Heart left ventricle (tissue), 16 donors: ENCODE measurements around the gene STYX. TPM values are rescaled to one million over a fixed set of nuclear protein-coding genes. Genes with fewer than 3 reads are reported as not detected.

ENCODE experiments used
- ATAC-seq, 4 donors: fragments of 200-7000 bp; cut with Tn5 transposase; one replicate each; pipeline ENCODE4 v1.9.1; 2020 to 2022; ENCODE audit warnings: moderate library complexity in 4 of 4, mild to moderate bottlenecking in 3 of 4, moderate number of reproducible peaks in 1 of 4
- DNase-seq, 5 donors: peaks; one replicate each; pipeline ENCODE4 v3.0.0-alpha.2; 2020
- H3K27ac ChIP-seq, 12 donors: fragments of 200-600 bp; sonication (generic) in 4 of 12; one replicate each; pipeline versions ENCODE4 v1.5.0 to v1.8.0; 2016 to 2022; ENCODE audit warnings: mild to moderate bottlenecking in 2 of 12
- H3K27me3 ChIP-seq, 9 donors: fragments of 200-600 bp; sonication (generic) in 2 of 9; one replicate each; pipeline versions ENCODE4 v1.5.1 to v1.8.0; 2016 to 2022; ENCODE audit warnings: mild to moderate bottlenecking in 3 of 9
- H3K36me3 ChIP-seq, 9 donors: fragments of 200-600 bp; sonication (generic) in 2 of 9; one replicate each; pipeline versions ENCODE4 v1.5.0 to v1.8.0; 2018 to 2022; ENCODE audit warnings: mild to moderate bottlenecking in 2 of 9
- H3K4me1 ChIP-seq, 12 donors: fragments of 200-600 bp; sonication (generic) in 4 of 12; one replicate each; pipeline versions ENCODE4 v1.5.0 to v1.8.0; 2016 to 2022; ENCODE audit warnings: mild to moderate bottlenecking in 3 of 12
- H3K4me3 ChIP-seq, 12 donors: fragments of 200-600 bp; sonication (generic) in 4 of 12; one replicate each; pipeline versions ENCODE4 v1.5.0 to v1.8.0; 2017 to 2022; ENCODE audit warnings: mild to moderate bottlenecking in 9 of 12, moderate library complexity in 4 of 12
- H3K9me3 ChIP-seq, 12 donors: fragments of 200-600 bp; sonication (generic) in 4 of 12; one replicate each; pipeline versions ENCODE4 v1.5.0 to v1.8.0; 2016 to 2022; ENCODE audit warnings: mild to moderate bottlenecking in 1 of 12
- CTCF ChIP-seq, 12 donors: fragments of 200-600 bp; sonication (generic) in 4 of 12; IDR thresholded peaks; one replicate each; pipeline versions ENCODE4 v1.5.0 to v1.8.0; 2018 to 2022; ENCODE audit warnings: antibody characterized with exemption in 12 of 12, mild to moderate bottlenecking in 5 of 12
- POLR2A ChIP-seq, 2 donors: fragments of 450-650 bp; IDR thresholded peaks; one replicate each; pipeline ENCODE4 v1.6.1; 2017; ENCODE audit warnings: antibody characterized with exemption in 2 of 2, mild to moderate bottlenecking in 2 of 2, moderate library complexity in 2 of 2
- WGBS, 4 donors: extraction: QIAGEN DNeasy Blood & Tissue Kit in 2 of 4; methylation state at CpG; one replicate each; pipeline versions ENCODE4 v1.1.5 to v1.1.7; 2013 to 2018; 5-methylcytosine and 5-hydroxymethylcytosine counted together
- intact Hi-C, 10 donors: fragments of 100-400 bp; cut with DNase I; formaldehyde crosslinking; loops; one replicate each; pipeline versions ENCODE4 v1.11.1 to v1.14.2; 2022
- polyA plus RNA-seq, 2 donors: library from polyadenylated mRNA; stranded (reverse); fragments of 200-250 nt; gene quantifications; one replicate each; pipeline ENCODE4 v1.2.3, GENCODE V29; 2013
- total RNA-seq, 9 donors: library from RNA; depleted of rRNA in 2 of 9; stranded (reverse); fragments of >200 nt in 2 of 9; fragmentation: NEBNext Ultra II Directional in 3 of 9; extraction: Animal tissue kit (Norgen Biotek cat#: 25700) in 3 of 9; gene quantifications; one replicate each; pipeline versions ENCODE4 v1.1.0 to v1.2.4, GENCODE V29; 2016 to 2023
- donor health status: ischemic (EF 13 %, LVEDD 7.1; RV severe dilation, severe dysfunction).
- donor health status: healthy with polysubstance abuse.
- donor health status: DM: no; HTN: yes; CAD: no.
- donor health status: DM: no; HTN: no; CAD: no.
- donor health status: ischemic (EF 25% LVEDD 6.9; RV normal size, moderate dysfunction).
- donor health status: ischemic (EF 25% LVEDD 5.7; RV mildly dilated, moderate dysfunction).
- donor health status: healthy.
- donor health status: DM: yes; HTN: yes; CAD: no.
- donor health status: ischemic (EF 35%, LVEDD 5.7; RV mildly dilated, moderate dysfunction).
- donor health status: nonischemic (EF 11% LVEDD 7.7; RV severe dilation, severe dysfunction).
- donor health status: DM: yes; HTN: yes; CAD: no.
- donor health status: PGD.
- donor health status: ischemic (EF 29% LVEDD 5.4; RV normal size, mild dysfunction).
- donor health status: nonischemic (EF 23%, LVEDD 6.1; RV moderate dilation, normal function).

The STYX gene
- total and polyA plus RNA-seq, 11 donors = 3.5 to 16.5 (median 12.7) TPM

GRCh38 chr14:52798826-52799225, 68.9 kb downstream of the STYX start:
- Histone ChIP-seq H3K27ac (no peak overlapping the region), H3K36me3 (no peaks in the 10 kb centered on the region), H3K4me1 (peaks cover 0 to 10% (median 0%) of the 10 kb centered on the region in 12 donors), H3K4me3 (no peak overlapping the region), H3K9me3 (no peaks in the 10 kb centered on the region), H3K27me3 (no peaks in the 10 kb centered on the region)
- no peak for TF ChIP-seq CTCF (IDR thresholded peaks at IDR 0.05)
- no peak for TF ChIP-seq POLR2A (IDR thresholded peaks at IDR 0.05)
- intact Hi-C loops = no loop called here
- 94 to 96% (median 95%) methylated on average over 15 of the region's 15 CpGs for WGBS, 4 donors
- DNase-seq (no peak), ATAC-seq (no peak)

GRCh38 chr14:52801014-52801712, 71.2 kb downstream of the STYX start:
- Histone ChIP-seq H3K4me1 (peaks cover 0 to 10% (median 0%) of the 10 kb centered on the region in 12 donors), H3K27me3 (no peaks in the 10 kb centered on the region), H3K27ac (peak overlapping the region in 6 of 12 donors; percentile 2 to 30 (median 8)), H3K9me3 (no peaks in the 10 kb centered on the region), H3K4me3 (no peak overlapping the region), H3K36me3 (no peaks in the 10 kb centered on the region)
- WGBS, 4 donors = 61 to 69% (median 64%) methylated on average over 5 of the region's 5 CpGs
- peak in 3 of 4 donors; percentile 62 to 93 (median 81) for ATAC-seq
- intact Hi-C loops = no loop called here
- peak in 1 of 5 donors; percentile 35 for DNase-seq
- TF ChIP-seq POLR2A (IDR thresholded peaks at IDR 0.05) = no peak
- TF ChIP-seq CTCF (IDR thresholded peaks at IDR 0.05) = no peak

- no peak for DNase-seq
- intact Hi-C loops = no loop called here
- H3K27me3 ChIP-seq = no peaks in the 10 kb centered on the region
- no peak overlapping the region for H3K4me3 ChIP-seq
- H3K27ac ChIP-seq = no peak overlapping the region
- peaks cover 0 to 10% (median 0%) of the 10 kb centered on the region in 12 donors for H3K4me1 ChIP-seq
- no peaks in the 10 kb centered on the region for H3K36me3 ChIP-seq
- no peak for TF ChIP-seq POLR2A (IDR thresholded peaks at IDR 0.05)
- no peak for TF ChIP-seq CTCF (IDR thresholded peaks at IDR 0.05)
- WGBS, 4 donors = 83 to 90% (median 90%) methylated on average over 3 of the region's 3 CpGs
- no peaks in the 10 kb centered on the region for H3K9me3 ChIP-seq
- ATAC-seq = peak in 1 of 4 donors; percentile 45
Observed at GRCh38 chr14:52802597-52802996, 72.6 kb downstream of the STYX start.

GRCh38 chr14:52806115-52806514, 76.1 kb downstream of the STYX start:
- 81 to 90% (median 86%) methylated on average over 4 of the region's 4 CpGs for WGBS, 4 donors
- H3K27me3 ChIP-seq = no peaks in the 10 kb centered on the region
- H3K4me3 ChIP-seq = no peak overlapping the region
- DNase-seq = no peak
- intact Hi-C loops = no loop called here
- no peaks in the 10 kb centered on the region for H3K36me3 ChIP-seq
- no peak overlapping the region for H3K27ac ChIP-seq
- ATAC-seq = no peak
- peaks cover 0 to 9% (median 0%) of the 10 kb centered on the region in 12 donors for H3K4me1 ChIP-seq
- no peak for TF ChIP-seq CTCF (IDR thresholded peaks at IDR 0.05)
- no peak for TF ChIP-seq POLR2A (IDR thresholded peaks at IDR 0.05)
- H3K9me3 ChIP-seq = no peaks in the 10 kb centered on the region
